PFSK-1 (cell line): ENCODE results near the gene MMP7. TPM values are rescaled to one million over a fixed set of nuclear protein-coding genes. Genes with fewer than 3 reads are reported as not detected.

Source experiments
- FOXP2 ChIP-seq: optimal IDR thresholded peaks from 2 replicates; pipeline ENCODE3; 2011; ENCODE audit warnings: borderline replicate concordance, control low read depth, inconsistent platforms; ENCODE audit not compliant: insufficient read depth; ENCODE audit errors: extremely low read length, extremely low read depth
- POLR2AphosphoS5 ChIP-seq: IDR thresholded peaks from 2 replicates; pipeline ENCODE4 v1.6.1; 2012; ENCODE audit warnings: low read depth, mild to moderate bottlenecking, control low read depth, low read length, moderate library complexity
- SIN3A ChIP-seq: IDR thresholded peaks from 2 replicates; pipeline ENCODE4 v1.6.1; 2012; ENCODE audit warnings: mild to moderate bottlenecking, low read length, moderate library complexity, borderline replicate concordance; ENCODE audit not compliant: insufficient read depth
- TAF1 ChIP-seq: IDR thresholded peaks from 2 replicates; pipeline ENCODE4 v1.6.1; 2012; ENCODE audit warnings: low read length, control low read depth, borderline replicate concordance; ENCODE audit not compliant: insufficient read depth
- polyA plus RNA-seq: library from polyadenylated mRNA; unstranded; fragments of >200 nt; gene quantifications from one replicate; pipeline ENCODE4 v1.2.1, GENCODE V29; 2012; ENCODE audit warnings: low read depth, missing spikeins; ENCODE audit not compliant: insufficient read length
- TF ChIP-seq, protein P1 (sequence below), 2 experiments: IDR thresholded peaks; 2 replicates each; pipeline versions ENCODE4 v1.6.1 to v1.8.0; 2011 to 2012; ENCODE audit warnings: low read depth in 2 of 2, low read length in 2 of 2, control low read depth in 1 of 2, inconsistent platforms in 1 of 2, mild to moderate bottlenecking in 1 of 2, moderate library complexity in 1 of 2; ENCODE audit not compliant: insufficient read depth in 1 of 2

Gene MMP7, protein sequence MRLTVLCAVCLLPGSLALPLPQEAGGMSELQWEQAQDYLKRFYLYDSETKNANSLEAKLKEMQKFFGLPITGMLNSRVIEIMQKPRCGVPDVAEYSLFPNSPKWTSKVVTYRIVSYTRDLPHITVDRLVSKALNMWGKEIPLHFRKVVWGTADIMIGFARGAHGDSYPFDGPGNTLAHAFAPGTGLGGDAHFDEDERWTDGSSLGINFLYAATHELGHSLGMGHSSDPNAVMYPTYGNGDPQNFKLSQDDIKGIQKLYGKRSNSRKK
- not detected for polyA plus RNA-seq

DNA sequence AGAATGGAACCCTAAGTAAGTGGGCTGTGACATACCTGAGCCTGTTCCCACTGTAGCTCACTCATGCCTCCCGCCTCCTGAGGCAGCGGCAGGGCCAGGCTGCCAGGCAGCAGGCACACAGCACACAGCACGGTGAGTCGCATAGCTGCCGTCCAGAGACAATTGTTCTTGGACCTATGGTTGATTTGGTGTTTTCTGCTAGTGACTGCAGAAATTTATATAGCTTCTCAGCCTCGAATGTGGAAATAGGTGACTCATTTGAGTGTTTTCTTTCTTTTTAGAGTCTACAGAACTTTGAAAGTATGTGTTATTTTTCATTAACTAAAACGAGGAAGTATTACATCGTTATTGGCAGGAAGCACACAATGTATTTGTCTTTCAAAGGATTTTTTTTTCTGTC is at the start of gene MMP7:
TSS of gene MMP7 (minus strand) at position 190 of the 400 bp plus-strand sequence. CDS start at position 143, 47 bp downstream.
- TF ChIP-seq SIN3A (no peak), POLR2AphosphoS5 (no peak), FOXP2 (no peak), TAF1 (no peak)
- TF ChIP-seq, protein P1, sequence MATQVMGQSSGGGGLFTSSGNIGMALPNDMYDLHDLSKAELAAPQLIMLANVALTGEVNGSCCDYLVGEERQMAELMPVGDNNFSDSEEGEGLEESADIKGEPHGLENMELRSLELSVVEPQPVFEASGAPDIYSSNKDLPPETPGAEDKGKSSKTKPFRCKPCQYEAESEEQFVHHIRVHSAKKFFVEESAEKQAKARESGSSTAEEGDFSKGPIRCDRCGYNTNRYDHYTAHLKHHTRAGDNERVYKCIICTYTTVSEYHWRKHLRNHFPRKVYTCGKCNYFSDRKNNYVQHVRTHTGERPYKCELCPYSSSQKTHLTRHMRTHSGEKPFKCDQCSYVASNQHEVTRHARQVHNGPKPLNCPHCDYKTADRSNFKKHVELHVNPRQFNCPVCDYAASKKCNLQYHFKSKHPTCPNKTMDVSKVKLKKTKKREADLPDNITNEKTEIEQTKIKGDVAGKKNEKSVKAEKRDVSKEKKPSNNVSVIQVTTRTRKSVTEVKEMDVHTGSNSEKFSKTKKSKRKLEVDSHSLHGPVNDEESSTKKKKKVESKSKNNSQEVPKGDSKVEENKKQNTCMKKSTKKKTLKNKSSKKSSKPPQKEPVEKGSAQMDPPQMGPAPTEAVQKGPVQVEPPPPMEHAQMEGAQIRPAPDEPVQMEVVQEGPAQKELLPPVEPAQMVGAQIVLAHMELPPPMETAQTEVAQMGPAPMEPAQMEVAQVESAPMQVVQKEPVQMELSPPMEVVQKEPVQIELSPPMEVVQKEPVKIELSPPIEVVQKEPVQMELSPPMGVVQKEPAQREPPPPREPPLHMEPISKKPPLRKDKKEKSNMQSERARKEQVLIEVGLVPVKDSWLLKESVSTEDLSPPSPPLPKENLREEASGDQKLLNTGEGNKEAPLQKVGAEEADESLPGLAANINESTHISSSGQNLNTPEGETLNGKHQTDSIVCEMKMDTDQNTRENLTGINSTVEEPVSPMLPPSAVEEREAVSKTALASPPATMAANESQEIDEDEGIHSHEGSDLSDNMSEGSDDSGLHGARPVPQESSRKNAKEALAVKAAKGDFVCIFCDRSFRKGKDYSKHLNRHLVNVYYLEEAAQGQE (IDR thresholded peaks at IDR 0.05; ENCODE audit: insufficient read depth in 1 of 2, low read depth in 2 of 2, low read length in 2 of 2), result no peak

DNA sequence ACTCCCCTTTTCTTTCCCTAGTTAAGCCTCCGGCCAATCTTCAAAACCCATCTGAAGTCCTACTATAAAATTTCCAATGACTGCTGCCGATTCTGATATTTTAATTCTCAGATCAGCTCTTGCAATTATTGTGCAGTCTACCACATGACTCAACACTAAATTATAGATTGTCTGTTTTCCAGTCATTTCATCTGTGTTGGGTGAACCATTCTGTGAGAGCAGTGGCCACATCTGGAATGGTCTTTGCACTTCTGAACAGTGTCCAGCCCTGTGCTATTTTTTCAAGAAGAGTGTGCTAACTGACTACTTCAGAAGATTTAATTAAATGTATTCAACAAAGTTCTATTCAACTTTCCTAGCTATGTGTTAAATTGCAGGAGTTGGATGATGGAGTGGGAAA is 47.2 kb upstream of the MMP7 start:
- TF ChIP-seq TAF1, result no peak
- TF ChIP-seq SIN3A, result no peak
- no peak for TF ChIP-seq FOXP2
- no peak for TF ChIP-seq POLR2AphosphoS5
- TF ChIP-seq, protein P1 (IDR thresholded peaks at IDR 0.05; ENCODE audit: insufficient read depth in 1 of 2, low read depth in 2 of 2, low read length in 2 of 2), result no peak

DNA sequence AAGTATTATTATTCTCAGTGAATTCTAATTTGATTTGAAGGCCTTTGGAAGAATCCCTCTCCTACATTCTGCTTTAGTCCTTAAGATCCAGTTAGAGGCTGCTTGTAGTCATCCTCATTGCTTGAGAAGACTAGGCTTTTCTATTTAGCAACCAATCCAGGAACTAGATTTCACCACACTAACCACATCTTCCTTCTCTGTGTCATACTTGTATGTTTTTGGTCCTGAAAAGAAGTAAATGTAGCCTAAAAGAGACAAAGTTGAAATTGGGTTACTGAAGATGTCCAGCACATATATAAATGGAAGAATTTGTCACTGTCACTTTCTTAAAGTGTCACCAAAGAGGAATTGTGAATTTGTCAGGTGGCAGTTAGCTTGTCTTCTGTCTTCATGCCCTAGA is 46.6 kb upstream of the MMP7 start:
- TF ChIP-seq SIN3A (no peak), POLR2AphosphoS5 (no peak), TAF1 (no peak), FOXP2 (no peak)
- TF ChIP-seq, protein P1 (IDR thresholded peaks at IDR 0.05; ENCODE audit: insufficient read depth in 1 of 2, low read depth in 2 of 2, low read length in 2 of 2), result no peak

DNA sequence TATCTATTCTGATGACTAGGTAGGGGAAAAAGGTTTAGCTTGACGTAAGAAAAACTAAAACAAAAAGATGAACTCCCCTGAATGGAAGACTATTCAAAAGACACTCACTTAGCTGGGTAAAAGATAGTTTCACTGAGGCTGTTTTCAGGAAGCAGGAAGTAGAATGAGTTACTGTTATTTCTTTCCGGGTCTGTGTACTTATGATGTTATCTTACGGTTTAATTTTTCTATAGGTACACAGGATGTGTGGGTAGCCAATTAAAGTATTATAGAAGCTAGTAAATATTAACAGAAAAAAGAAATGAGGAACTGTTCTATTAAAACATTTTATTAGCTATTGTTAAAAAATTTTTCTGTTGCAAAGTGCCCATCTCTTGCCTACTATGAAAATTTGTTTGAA is 45.8 kb upstream of the MMP7 start:
- TF ChIP-seq POLR2AphosphoS5 (no peak), FOXP2 (no peak), TAF1 (no peak), SIN3A (no peak)
- TF ChIP-seq, protein P1 (IDR thresholded peaks at IDR 0.05; ENCODE audit: insufficient read depth in 1 of 2, low read depth in 2 of 2, low read length in 2 of 2), result no peak

DNA sequence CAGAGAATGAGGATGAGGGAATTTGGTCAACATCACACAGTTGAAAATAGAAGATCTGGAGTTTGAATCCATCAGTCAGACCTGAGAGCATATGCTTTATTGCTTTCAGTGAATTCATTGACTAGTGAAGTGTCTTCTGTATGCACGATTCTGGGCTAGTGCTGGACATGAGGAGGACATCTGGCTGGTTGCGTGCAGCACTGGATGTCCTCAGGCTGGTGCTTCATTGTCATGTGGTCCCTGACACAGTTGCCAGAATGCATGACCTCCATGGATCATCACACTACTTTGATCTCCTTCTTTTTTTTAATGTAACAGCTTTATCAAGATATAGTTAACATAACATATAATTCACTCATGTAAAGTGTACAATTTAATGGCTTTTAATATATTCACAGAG is 44.5 kb upstream of the MMP7 start:
- TF ChIP-seq, protein P1 (IDR thresholded peaks at IDR 0.05; ENCODE audit: insufficient read depth in 1 of 2, low read depth in 2 of 2, low read length in 2 of 2), result no peak
- TF ChIP-seq POLR2AphosphoS5 (no peak), TAF1 (no peak)
